Measurements from ENCODE around the gene SATB1.

The SATB1 gene

GRCh38 chr3:18363338-18363737 is 61.8 kb downstream of the SATB1 start:
- H3K9me3 ChIP-seq (ENCODE audit: control insufficient read depth in 1 of 2, low read length in 2 of 2), result no peaks in the 10 kb centered on the region
- H3K9ac ChIP-seq (ENCODE audit: low read depth in 1 of 2, low read length in 2 of 2), result no peak overlapping the region
- no peaks in the 10 kb centered on the region for H3K4me1 ChIP-seq (ENCODE audit: control insufficient read depth in 1 of 2, insufficient read depth in 2 of 2, low read length in 2 of 2)
- H3K27ac ChIP-seq (ENCODE audit: low read depth, low read length), result no peak overlapping the region
- H3K4me3 ChIP-seq (ENCODE audit: low read depth in 1 of 2, low read length in 2 of 2), result no peak overlapping the region
- no peaks in the 10 kb centered on the region for H3K27me3 ChIP-seq (ENCODE audit: control insufficient read depth in 1 of 2, insufficient read depth in 2 of 2, low read length in 2 of 2)
- H3K36me3 ChIP-seq (ENCODE audit: control insufficient read depth in 1 of 2, insufficient read depth in 2 of 2, low read length in 2 of 2), result peaks cover 0 to 8% of the 10 kb centered on the region in 2 donors

- H3K9me3 ChIP-seq (ENCODE audit: control insufficient read depth in 1 of 2, low read length in 2 of 2), result no peaks in the 10 kb centered on the region
- H3K4me1 ChIP-seq (ENCODE audit: control insufficient read depth in 1 of 2, insufficient read depth in 2 of 2, low read length in 2 of 2), result no peaks in the 10 kb centered on the region
- H3K9ac ChIP-seq (ENCODE audit: low read depth in 1 of 2, low read length in 2 of 2), result no peak overlapping the region
- H3K36me3 ChIP-seq (ENCODE audit: control insufficient read depth in 1 of 2, insufficient read depth in 2 of 2, low read length in 2 of 2), result no peaks in the 10 kb centered on the region
- no peak overlapping the region for H3K4me3 ChIP-seq (ENCODE audit: low read depth in 1 of 2, low read length in 2 of 2)
- H3K27ac ChIP-seq (ENCODE audit: low read depth, low read length), result no peak overlapping the region
- H3K27me3 ChIP-seq (ENCODE audit: control insufficient read depth in 1 of 2, insufficient read depth in 2 of 2, low read length in 2 of 2), result no peaks in the 10 kb centered on the region
Observed at GRCh38 chr3:18357747-18358146, 67.4 kb downstream of the SATB1 start.

- Histone ChIP-seq H3K27me3 (ENCODE audit: control insufficient read depth in 1 of 2, insufficient read depth in 2 of 2, low read length in 2 of 2) (no peaks in the 10 kb centered on the region), H3K27ac (ENCODE audit: low read depth, low read length) (no peak overlapping the region), H3K4me3 (ENCODE audit: low read depth in 1 of 2, low read length in 2 of 2) (no peak overlapping the region), H3K4me1 (ENCODE audit: control insufficient read depth in 1 of 2, insufficient read depth in 2 of 2, low read length in 2 of 2) (no peaks in the 10 kb centered on the region), H3K9me3 (ENCODE audit: control insufficient read depth in 1 of 2, low read length in 2 of 2) (no peaks in the 10 kb centered on the region), H3K36me3 (ENCODE audit: control insufficient read depth in 1 of 2, insufficient read depth in 2 of 2, low read length in 2 of 2) (peaks cover 5 to 6% of the 10 kb centered on the region in 2 donors), H3K9ac (ENCODE audit: low read depth in 1 of 2, low read length in 2 of 2) (no peak overlapping the region)
Observed at GRCh38 chr3:18355832-18356231, 69.3 kb downstream of the SATB1 start.

GRCh38 chr3:18354701-18355100 is 70.4 kb downstream of the SATB1 start:
- peaks cover 8 to 10% of the 10 kb centered on the region in 2 donors for H3K36me3 ChIP-seq (ENCODE audit: control insufficient read depth in 1 of 2, insufficient read depth in 2 of 2, low read length in 2 of 2)
- H3K27ac ChIP-seq (ENCODE audit: low read depth, low read length), result no peak overlapping the region
- H3K9me3 ChIP-seq (ENCODE audit: control insufficient read depth in 1 of 2, low read length in 2 of 2), result no peaks in the 10 kb centered on the region
- no peak overlapping the region for H3K4me3 ChIP-seq (ENCODE audit: low read depth in 1 of 2, low read length in 2 of 2)
- H3K9ac ChIP-seq (ENCODE audit: low read depth in 1 of 2, low read length in 2 of 2), result no peak overlapping the region
- no peaks in the 10 kb centered on the region for H3K4me1 ChIP-seq (ENCODE audit: control insufficient read depth in 1 of 2, insufficient read depth in 2 of 2, low read length in 2 of 2)
- H3K27me3 ChIP-seq (ENCODE audit: control insufficient read depth in 1 of 2, insufficient read depth in 2 of 2, low read length in 2 of 2), result no peaks in the 10 kb centered on the region

GRCh38 chr3:18351823-18352744 is 73.1 kb downstream of the SATB1 start:
- H3K9ac ChIP-seq (ENCODE audit: low read depth in 1 of 2, low read length in 2 of 2), result no peak overlapping the region
- H3K27me3 ChIP-seq (ENCODE audit: control insufficient read depth in 1 of 2, insufficient read depth in 2 of 2, low read length in 2 of 2), result no peaks in the 10 kb centered on the region
- no peaks in the 10 kb centered on the region for H3K9me3 ChIP-seq (ENCODE audit: control insufficient read depth in 1 of 2, low read length in 2 of 2)
- no peak overlapping the region for H3K27ac ChIP-seq (ENCODE audit: low read depth, low read length)
- no peak overlapping the region for H3K4me3 ChIP-seq (ENCODE audit: low read depth in 1 of 2, low read length in 2 of 2)
- H3K36me3 ChIP-seq (ENCODE audit: control insufficient read depth in 1 of 2, insufficient read depth in 2 of 2, low read length in 2 of 2), result peaks cover 12 to 19% of the 10 kb centered on the region in 2 donors
- H3K4me1 ChIP-seq (ENCODE audit: control insufficient read depth in 1 of 2, insufficient read depth in 2 of 2, low read length in 2 of 2), result no peaks in the 10 kb centered on the region

- Histone ChIP-seq H3K4me1 (ENCODE audit: control insufficient read depth in 1 of 2, insufficient read depth in 2 of 2, low read length in 2 of 2) (no peaks in the 10 kb centered on the region), H3K9me3 (ENCODE audit: control insufficient read depth in 1 of 2, low read length in 2 of 2) (no peaks in the 10 kb centered on the region), H3K27me3 (ENCODE audit: control insufficient read depth in 1 of 2, insufficient read depth in 2 of 2, low read length in 2 of 2) (no peaks in the 10 kb centered on the region), H3K36me3 (ENCODE audit: control insufficient read depth in 1 of 2, insufficient read depth in 2 of 2, low read length in 2 of 2) (peaks cover 12 to 19% of the 10 kb centered on the region in 2 donors), H3K4me3 (ENCODE audit: low read depth in 1 of 2, low read length in 2 of 2) (no peak overlapping the region), H3K9ac (ENCODE audit: low read depth in 1 of 2, low read length in 2 of 2) (no peak overlapping the region), H3K27ac (ENCODE audit: low read depth, low read length) (no peak overlapping the region)
Observed at GRCh38 chr3:18351069-18351628, 74.0 kb downstream of the SATB1 start.

GRCh38 chr3:18349197-18349798 is 75.8 kb downstream of the SATB1 start:
- Histone ChIP-seq H3K4me1 (ENCODE audit: control insufficient read depth in 1 of 2, insufficient read depth in 2 of 2, low read length in 2 of 2) (no peaks in the 10 kb centered on the region), H3K27me3 (ENCODE audit: control insufficient read depth in 1 of 2, insufficient read depth in 2 of 2, low read length in 2 of 2) (no peaks in the 10 kb centered on the region), H3K9me3 (ENCODE audit: control insufficient read depth in 1 of 2, low read length in 2 of 2) (no peaks in the 10 kb centered on the region), H3K36me3 (ENCODE audit: control insufficient read depth in 1 of 2, insufficient read depth in 2 of 2, low read length in 2 of 2) (peaks cover 12 to 19% of the 10 kb centered on the region in 2 donors), H3K9ac (ENCODE audit: low read depth in 1 of 2, low read length in 2 of 2) (no peak overlapping the region), H3K27ac (ENCODE audit: low read depth, low read length) (no peak overlapping the region), H3K4me3 (ENCODE audit: low read depth in 1 of 2, low read length in 2 of 2) (no peak overlapping the region)

- H3K36me3 ChIP-seq (ENCODE audit: control insufficient read depth in 1 of 2, insufficient read depth in 2 of 2, low read length in 2 of 2), result peaks cover 8 to 17% of the 10 kb centered on the region in 2 donors
- no peak overlapping the region for H3K4me3 ChIP-seq (ENCODE audit: low read depth in 1 of 2, low read length in 2 of 2)
- no peaks in the 10 kb centered on the region for H3K9me3 ChIP-seq (ENCODE audit: control insufficient read depth in 1 of 2, low read length in 2 of 2)
- H3K27me3 ChIP-seq (ENCODE audit: control insufficient read depth in 1 of 2, insufficient read depth in 2 of 2, low read length in 2 of 2), result no peaks in the 10 kb centered on the region
- no peak overlapping the region for H3K9ac ChIP-seq (ENCODE audit: low read depth in 1 of 2, low read length in 2 of 2)
- H3K4me1 ChIP-seq (ENCODE audit: control insufficient read depth in 1 of 2, insufficient read depth in 2 of 2, low read length in 2 of 2), result no peaks in the 10 kb centered on the region
- H3K27ac ChIP-seq (ENCODE audit: low read depth, low read length), result no peak overlapping the region
Observed at GRCh38 chr3:18346097-18346496, 79.0 kb downstream of the SATB1 start.

GRCh38 chr3:18345015-18345367 is 80.1 kb downstream of the SATB1 start:
- Histone ChIP-seq H3K9ac (ENCODE audit: low read depth in 1 of 2, low read length in 2 of 2) (no peak overlapping the region), H3K4me1 (ENCODE audit: control insufficient read depth in 1 of 2, insufficient read depth in 2 of 2, low read length in 2 of 2) (no peaks in the 10 kb centered on the region), H3K27ac (ENCODE audit: low read depth, low read length) (no peak overlapping the region), H3K27me3 (ENCODE audit: control insufficient read depth in 1 of 2, insufficient read depth in 2 of 2, low read length in 2 of 2) (no peaks in the 10 kb centered on the region), H3K9me3 (ENCODE audit: control insufficient read depth in 1 of 2, low read length in 2 of 2) (no peaks in the 10 kb centered on the region), H3K36me3 (ENCODE audit: control insufficient read depth in 1 of 2, insufficient read depth in 2 of 2, low read length in 2 of 2) (peaks cover 4 to 12% of the 10 kb centered on the region in 2 donors), H3K4me3 (ENCODE audit: low read depth in 1 of 2, low read length in 2 of 2) (no peak overlapping the region)

- no peak overlapping the region for H3K9ac ChIP-seq (ENCODE audit: low read depth in 1 of 2, low read length in 2 of 2)
- H3K9me3 ChIP-seq (ENCODE audit: control insufficient read depth in 1 of 2, low read length in 2 of 2), result no peaks in the 10 kb centered on the region
- no peaks in the 10 kb centered on the region for H3K27me3 ChIP-seq (ENCODE audit: control insufficient read depth in 1 of 2, insufficient read depth in 2 of 2, low read length in 2 of 2)
- H3K27ac ChIP-seq (ENCODE audit: low read depth, low read length), result no peak overlapping the region
- H3K4me3 ChIP-seq (ENCODE audit: low read depth in 1 of 2, low read length in 2 of 2), result no peak overlapping the region
- H3K4me1 ChIP-seq (ENCODE audit: control insufficient read depth in 1 of 2, insufficient read depth in 2 of 2, low read length in 2 of 2), result no peaks in the 10 kb centered on the region
- H3K36me3 ChIP-seq (ENCODE audit: control insufficient read depth in 1 of 2, insufficient read depth in 2 of 2, low read length in 2 of 2), result peaks cover 4 to 7% of the 10 kb centered on the region in 2 donors
Observed at GRCh38 chr3:18344306-18345014, 80.7 kb downstream of the SATB1 start.
